Neural cell (in vitro differentiated cells): ENCODE data around the gene ACAA2. TPM values are rescaled to one million over a fixed set of nuclear protein-coding genes. Genes with fewer than 3 reads are reported as not detected.

Source experiments
- H2AFZ ChIP-seq: fragments of 200-600, 300-800 bp; sonication (generic), shearing (Covaris generic); 2 replicates; pipeline ENCODE4 v1.6.0; 2014; ENCODE audit warnings: low read depth, mild to moderate bottlenecking, antibody characterized with exemption, low read length, moderate library complexity
- H3F3A ChIP-seq: fragments of 200-600 bp; shearing (Covaris generic); 2 replicates; pipeline ENCODE4 v1.6.1; 2016; ENCODE audit warnings: mild to moderate bottlenecking, moderate library complexity, mixed read lengths, antibody characterized with exemption, low read length; ENCODE audit not compliant: insufficient read depth, poor library complexity, severe bottlenecking
- H3K27ac ChIP-seq: fragments of 200-600, 300-800 bp; sonication (generic), shearing (Covaris generic); 2 replicates; pipeline ENCODE4 v1.5.1; 2014; ENCODE audit warnings: mild to moderate bottlenecking, low read length, moderate library complexity
- H3K27me3 ChIP-seq: fragments of 300-800, 200-600 bp; sonication (generic), shearing (Covaris generic); 2 replicates; pipeline ENCODE4 v1.6.0; 2014; ENCODE audit warnings: mild to moderate bottlenecking, low read depth, low read length, moderate library complexity; ENCODE audit not compliant: insufficient read depth
- H3K36me3 ChIP-seq: fragments of 300-800, 200-600 bp; sonication (generic), shearing (Covaris generic); 2 replicates; pipeline ENCODE4 v1.5.1; 2014; ENCODE audit warnings: mild to moderate bottlenecking, antibody characterized with exemption, low read length, moderate library complexity; ENCODE audit not compliant: insufficient read depth
- H3K4me2 ChIP-seq: fragments of 300-800, 200-600 bp; sonication (generic), shearing (Covaris generic); 2 replicates; pipeline ENCODE4 v1.6.0; 2014; ENCODE audit warnings: mild to moderate bottlenecking, low read length
- H3K4me3 ChIP-seq: fragments of 300-800, 200-600 bp; sonication (generic), shearing (Covaris generic); 2 replicates; pipeline ENCODE4 v1.5.1; 2014; ENCODE audit warnings: mild to moderate bottlenecking, low read length, moderate library complexity
- H3K79me2 ChIP-seq: fragments of 200-600 bp; shearing (Covaris generic); replicated peaks from 2 replicates; pipeline ENCODE4 v1.6.0; 2014; ENCODE audit warnings: mild to moderate bottlenecking, low read length, moderate library complexity; ENCODE audit not compliant: insufficient read depth
- H3K9ac ChIP-seq: fragments of 300-800, 200-600 bp; sonication (generic), shearing (Covaris generic); 2 replicates; pipeline ENCODE4 v1.6.1; 2016; ENCODE audit warnings: mild to moderate bottlenecking, low read length, mixed read lengths
- H3K9me2 ChIP-seq: fragments of 200-600 bp; shearing (Covaris generic); 2 replicates; pipeline ENCODE4 v1.6.1; 2016; ENCODE audit warnings: mild to moderate bottlenecking, low read length, mixed read lengths; ENCODE audit not compliant: insufficient read depth
- H3K9me3 ChIP-seq: fragments of 200-600, 300-800 bp; sonication (generic), shearing (Covaris generic); 2 replicates; pipeline ENCODE4 v1.6.1; 2016; ENCODE audit warnings: mild to moderate bottlenecking, mixed run types, low read length, moderate library complexity, mixed read lengths
- H4K20me1 ChIP-seq: fragments of 200-600 bp; shearing (Covaris generic); 2 replicates; pipeline ENCODE4 v1.6.1; 2016; ENCODE audit warnings: mild to moderate bottlenecking, mixed run types; ENCODE audit not compliant: insufficient read depth
- EP300 ChIP-seq: fragments of 450-650 bp; conservative IDR thresholded peaks from 2 replicates; pipeline ENCODE4 v1.6.1; 2014; ENCODE audit warnings: antibody characterized with exemption, mild to moderate bottlenecking, moderate library complexity; ENCODE audit not compliant: poor library complexity, severe bottlenecking
- EZH2 ChIP-seq: fragments of 200-600, 300-800 bp; shearing (Covaris generic), sonication (generic); IDR thresholded peaks from 2 replicates; pipeline ENCODE4 v1.6.1; 2014; ENCODE audit warnings: antibody characterized with exemption, low read length, borderline replicate concordance, mild to moderate bottlenecking; ENCODE audit not compliant: insufficient read depth, poor library complexity, severe bottlenecking
- MXI1 ChIP-seq: fragments of 450-650 bp; conservative IDR thresholded peaks from 2 replicates; pipeline ENCODE4 v1.6.1; 2014; ENCODE audit warnings: antibody characterized with exemption, mild to moderate bottlenecking; ENCODE audit not compliant: poor library complexity, severe bottlenecking
- POLR2AphosphoS5 ChIP-seq: IDR thresholded peaks from 2 replicates; pipeline ENCODE4 v1.6.1; 2012
- RAD21 ChIP-seq: fragments of 450-650 bp; conservative IDR thresholded peaks from 2 replicates; pipeline ENCODE4 v1.6.1; 2014; ENCODE audit warnings: antibody characterized with exemption, mild to moderate bottlenecking, moderate library complexity
- SMC3 ChIP-seq: fragments of 450-650 bp; conservative IDR thresholded peaks from 2 replicates; pipeline ENCODE4 v1.6.1; 2014; ENCODE audit warnings: antibody characterized with exemption, mild to moderate bottlenecking, moderate library complexity; ENCODE audit not compliant: poor library complexity
- TAF1 ChIP-seq: IDR thresholded peaks from 2 replicates; pipeline ENCODE4 v1.6.1; 2012; ENCODE audit warnings: low read depth
- polyA plus RNA-seq: library from polyadenylated mRNA; depleted of rRNA; stranded (reverse); fragments of >200 nt; gene quantifications from 2 replicates; pipeline ENCODE4 v1.2.3, GENCODE V29; 2014
- TF ChIP-seq, protein P1 (sequence below): fragments of 450-650 bp; IDR thresholded peaks from 2 replicates; pipeline ENCODE4 v1.5.1; 2014; ENCODE audit warnings: antibody characterized with exemption, mild to moderate bottlenecking, moderate library complexity; ENCODE audit not compliant: poor library complexity, severe bottlenecking
- TF ChIP-seq, protein P2 (sequence below): IDR thresholded peaks from 2 replicates; pipeline ENCODE4 v1.6.1; 2012; ENCODE audit warnings: borderline replicate concordance

Gene ACAA2
- polyA plus RNA-seq, 1 donor from 2014 or later, result 6.3 TPM

DNA sequence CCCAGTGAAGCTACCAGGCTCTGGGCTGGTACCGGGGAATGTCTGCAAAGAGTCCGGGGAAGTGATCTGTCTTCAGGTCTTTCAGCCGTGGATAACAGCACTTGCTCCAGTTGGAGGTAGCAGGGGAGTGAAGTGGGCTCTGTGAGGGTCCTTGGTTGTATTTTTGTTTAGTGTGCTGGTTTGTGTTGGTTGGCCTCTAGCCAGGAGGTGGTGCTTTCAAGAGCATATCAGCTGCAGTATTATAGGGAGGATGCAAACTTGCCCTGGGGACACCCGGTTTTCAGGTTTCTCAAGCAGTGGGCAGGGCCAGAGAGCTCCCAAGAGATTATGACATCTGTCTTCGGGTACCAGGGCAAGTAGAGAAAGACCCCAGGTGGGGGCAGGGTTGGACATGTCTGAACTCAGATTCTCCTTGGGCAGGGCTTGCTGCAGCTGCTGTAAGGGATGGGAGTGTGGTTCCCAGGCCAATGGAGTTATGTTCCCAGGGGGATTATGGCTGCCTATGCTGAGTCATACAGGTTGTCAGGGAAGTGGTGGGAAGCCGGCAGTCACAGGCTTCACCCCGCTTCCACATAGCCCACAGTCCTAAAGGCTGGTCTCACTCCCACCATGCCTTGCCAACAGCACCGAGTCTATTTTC, 34.4 kb downstream of the ACAA2 start:
- Histone ChIP-seq H3K27ac (no peak overlapping the region), H3K79me2 (no peaks in the 10 kb centered on the region), H3K9ac (no peak overlapping the region), H2AFZ (no peak overlapping the region), H3K27me3 (no peaks in the 10 kb centered on the region), H3K9me2 (no peaks in the 10 kb centered on the region), H3K4me3 (no peak overlapping the region), H4K20me1 (no peaks in the 10 kb centered on the region), H3K4me2 (no peak overlapping the region), H3K9me3 (no peaks in the 10 kb centered on the region), H3K36me3 (no peaks in the 10 kb centered on the region), H3F3A (no peaks in the 10 kb centered on the region)
- no peak for TF ChIP-seq MXI1
- no peak for TF ChIP-seq EZH2
- TF ChIP-seq TAF1, result no peak
- no peak for TF ChIP-seq SMC3
- TF ChIP-seq, protein P1, sequence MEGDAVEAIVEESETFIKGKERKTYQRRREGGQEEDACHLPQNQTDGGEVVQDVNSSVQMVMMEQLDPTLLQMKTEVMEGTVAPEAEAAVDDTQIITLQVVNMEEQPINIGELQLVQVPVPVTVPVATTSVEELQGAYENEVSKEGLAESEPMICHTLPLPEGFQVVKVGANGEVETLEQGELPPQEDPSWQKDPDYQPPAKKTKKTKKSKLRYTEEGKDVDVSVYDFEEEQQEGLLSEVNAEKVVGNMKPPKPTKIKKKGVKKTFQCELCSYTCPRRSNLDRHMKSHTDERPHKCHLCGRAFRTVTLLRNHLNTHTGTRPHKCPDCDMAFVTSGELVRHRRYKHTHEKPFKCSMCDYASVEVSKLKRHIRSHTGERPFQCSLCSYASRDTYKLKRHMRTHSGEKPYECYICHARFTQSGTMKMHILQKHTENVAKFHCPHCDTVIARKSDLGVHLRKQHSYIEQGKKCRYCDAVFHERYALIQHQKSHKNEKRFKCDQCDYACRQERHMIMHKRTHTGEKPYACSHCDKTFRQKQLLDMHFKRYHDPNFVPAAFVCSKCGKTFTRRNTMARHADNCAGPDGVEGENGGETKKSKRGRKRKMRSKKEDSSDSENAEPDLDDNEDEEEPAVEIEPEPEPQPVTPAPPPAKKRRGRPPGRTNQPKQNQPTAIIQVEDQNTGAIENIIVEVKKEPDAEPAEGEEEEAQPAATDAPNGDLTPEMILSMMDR, result no peak
- no peak for TF ChIP-seq RAD21
- TF ChIP-seq POLR2AphosphoS5, result no peak
- TF ChIP-seq, protein P2, sequence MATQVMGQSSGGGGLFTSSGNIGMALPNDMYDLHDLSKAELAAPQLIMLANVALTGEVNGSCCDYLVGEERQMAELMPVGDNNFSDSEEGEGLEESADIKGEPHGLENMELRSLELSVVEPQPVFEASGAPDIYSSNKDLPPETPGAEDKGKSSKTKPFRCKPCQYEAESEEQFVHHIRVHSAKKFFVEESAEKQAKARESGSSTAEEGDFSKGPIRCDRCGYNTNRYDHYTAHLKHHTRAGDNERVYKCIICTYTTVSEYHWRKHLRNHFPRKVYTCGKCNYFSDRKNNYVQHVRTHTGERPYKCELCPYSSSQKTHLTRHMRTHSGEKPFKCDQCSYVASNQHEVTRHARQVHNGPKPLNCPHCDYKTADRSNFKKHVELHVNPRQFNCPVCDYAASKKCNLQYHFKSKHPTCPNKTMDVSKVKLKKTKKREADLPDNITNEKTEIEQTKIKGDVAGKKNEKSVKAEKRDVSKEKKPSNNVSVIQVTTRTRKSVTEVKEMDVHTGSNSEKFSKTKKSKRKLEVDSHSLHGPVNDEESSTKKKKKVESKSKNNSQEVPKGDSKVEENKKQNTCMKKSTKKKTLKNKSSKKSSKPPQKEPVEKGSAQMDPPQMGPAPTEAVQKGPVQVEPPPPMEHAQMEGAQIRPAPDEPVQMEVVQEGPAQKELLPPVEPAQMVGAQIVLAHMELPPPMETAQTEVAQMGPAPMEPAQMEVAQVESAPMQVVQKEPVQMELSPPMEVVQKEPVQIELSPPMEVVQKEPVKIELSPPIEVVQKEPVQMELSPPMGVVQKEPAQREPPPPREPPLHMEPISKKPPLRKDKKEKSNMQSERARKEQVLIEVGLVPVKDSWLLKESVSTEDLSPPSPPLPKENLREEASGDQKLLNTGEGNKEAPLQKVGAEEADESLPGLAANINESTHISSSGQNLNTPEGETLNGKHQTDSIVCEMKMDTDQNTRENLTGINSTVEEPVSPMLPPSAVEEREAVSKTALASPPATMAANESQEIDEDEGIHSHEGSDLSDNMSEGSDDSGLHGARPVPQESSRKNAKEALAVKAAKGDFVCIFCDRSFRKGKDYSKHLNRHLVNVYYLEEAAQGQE, result no peak
- no peak for TF ChIP-seq EP300

DNA sequence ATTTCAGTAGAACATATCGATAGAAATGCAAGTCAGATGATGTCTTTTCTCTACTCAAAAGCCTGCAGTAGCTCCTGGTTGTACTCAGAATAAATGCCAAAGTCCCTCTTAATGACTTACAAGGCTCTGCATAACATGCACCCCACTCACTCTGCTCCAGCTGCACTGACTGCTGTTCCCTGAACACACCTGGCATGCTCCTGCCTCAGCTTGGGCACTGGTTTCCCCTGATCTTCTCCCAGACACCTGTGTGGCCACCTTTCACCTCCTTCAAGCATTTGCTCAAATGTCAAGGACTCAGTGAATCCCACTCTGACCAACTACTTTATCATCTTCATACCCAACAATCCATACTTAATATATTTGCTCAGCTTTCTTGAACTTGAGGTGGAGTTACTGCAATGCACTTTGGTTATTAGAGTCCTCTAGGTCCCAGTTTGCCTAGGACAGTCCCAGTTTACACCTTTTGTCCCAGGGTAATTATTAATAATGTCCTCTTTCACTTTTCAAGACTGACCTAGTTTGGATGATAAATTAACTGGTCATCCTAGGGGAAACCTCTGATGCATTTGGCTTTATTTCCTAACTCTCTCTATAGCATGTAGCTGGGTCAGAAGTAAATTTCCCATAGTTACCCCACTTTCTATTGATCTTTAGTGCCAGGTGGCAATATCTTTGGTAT, 44.1 kb downstream of the ACAA2 start:
- no peak overlapping the region for H3K4me2 ChIP-seq
- H3K9me3 ChIP-seq, result no peaks in the 10 kb centered on the region
- no peak overlapping the region for H3K4me3 ChIP-seq
- no peaks in the 10 kb centered on the region for H3F3A ChIP-seq
- no peak overlapping the region for H3K27ac ChIP-seq
- H4K20me1 ChIP-seq, result no peaks in the 10 kb centered on the region
- no peak overlapping the region for H2AFZ ChIP-seq
- H3K79me2 ChIP-seq, result no peaks in the 10 kb centered on the region
- no peak overlapping the region for H3K9ac ChIP-seq
- no peaks in the 10 kb centered on the region for H3K36me3 ChIP-seq
- TF ChIP-seq, protein P2, result no peak
- TF ChIP-seq RAD21 (no peak), TAF1 (no peak), MXI1 (no peak), POLR2AphosphoS5 (no peak), SMC3 (no peak), EZH2 (no peak), EP300 (no peak)
- TF ChIP-seq, protein P1, result no peak
- H3K27me3 ChIP-seq, result no peaks in the 10 kb centered on the region
- H3K9me2 ChIP-seq, result no peaks in the 10 kb centered on the region
